ENCODE measurements around the gene POLR2L.

POLR2L gene

GRCh38 chr11:842370-843002 is at the start of gene POLR2L, which contains the start of gene TSPAN4:
Gene POLR2L (minus strand): TSS chr11:842529. CDS start chr11:842508, 21 bp downstream.
Gene TSPAN4 (plus strand): TSS chr11:842852. CDS start chr11:850305, 7,453 bp downstream.
- peak; percentile 83 for DNase-seq

- no peak for DNase-seq
These were observed 48.6 kb upstream of the POLR2L start for GRCh38 chr11:890794-891540.

- no peak for DNase-seq
These were observed 47.6 kb upstream of the POLR2L start for GRCh38 chr11:889687-890475.

- DNase-seq = no peak
These were observed 46.9 kb upstream of the POLR2L start for GRCh38 chr11:889257-889656.

GRCh38 chr11:888310-889212 is 46.2 kb upstream of the POLR2L start:
- DNase-seq = no peak

- DNase-seq = no peak
These were observed 45.3 kb upstream of the POLR2L start for GRCh38 chr11:887589-887988.

- no peak for DNase-seq
These were observed 44.2 kb upstream of the POLR2L start for GRCh38 chr11:886568-886967.

- DNase-seq = no peak
These were observed 42.3 kb upstream of the POLR2L start for GRCh38 chr11:884578-885070.

GRCh38 chr11:883527-883926 is 41.2 kb upstream of the POLR2L start:
- no peak for DNase-seq

GRCh38 chr11:882596-882995 is 40.3 kb upstream of the POLR2L start:
- no peak for DNase-seq

GRCh38 chr11:880447-880846 is 38.1 kb upstream of the POLR2L start:
- DNase-seq = no peak

- no peak for DNase-seq
These were observed 35.2 kb upstream of the POLR2L start for GRCh38 chr11:877565-877964.

GRCh38 chr11:876545-876944 is 34.2 kb upstream of the POLR2L start:
- DNase-seq = no peak

GRCh38 chr11:875769-876301 is 33.5 kb upstream of the POLR2L start:
- no peak for DNase-seq

- no peak for DNase-seq
These were observed 32.9 kb upstream of the POLR2L start for GRCh38 chr11:875203-875602.

- DNase-seq = no peak
These were observed 31.4 kb upstream of the POLR2L start for GRCh38 chr11:873706-874105.

GRCh38 chr11:872799-873198 is 30.5 kb upstream of the POLR2L start:
- no peak for DNase-seq

GRCh38 chr11:871472-871871 is 29.1 kb upstream of the POLR2L start:
- DNase-seq = no peak

GRCh38 chr11:870418-870817 is 28.1 kb upstream of the POLR2L start:
- DNase-seq = no peak

GRCh38 chr11:870127-870413 is 27.7 kb upstream of the POLR2L start:
- DNase-seq = no peak

GRCh38 chr11:869399-870126 is 27.2 kb upstream of the POLR2L start:
- DNase-seq = no peak

GRCh38 chr11:868802-869201 is 26.5 kb upstream of the POLR2L start:
- no peak for DNase-seq
